H1 (cell line): ENCODE results near the gene FAM177A1. TPM values are rescaled to one million over a fixed set of nuclear protein-coding genes. Genes with fewer than 3 reads are reported as not detected.

Source experiments
- CTCF ChIA-PET: fragments of 300-600 bp; sonication (Branson Sonifier 250); formaldehyde crosslinking; loops from one replicate; lab custom pipeline; 2021; ENCODE audit not compliant: partially characterized antibody; lab: Charles Lee
- POLR2A ChIA-PET: fragments of 300-600 bp; sonication (Branson Sonifier 250); formaldehyde crosslinking; loops from one replicate; lab custom pipeline; 2021; ENCODE audit warnings: inconsistent platforms; ENCODE audit not compliant: partially characterized antibody; lab: Charles Lee
- DNase-seq, 2 experiments: peaks; one replicate each; pipeline versions ENCODE4 v3.0.0 to v3.0.0-alpha.2; 2010 to 2022; ENCODE audit warnings: low spot score in 2 of 2, low read depth in 1 of 2, mixed read lengths in 1 of 2
- FAIRE-seq: peaks from 2 replicates; lab custom pipeline; 2011; peaks lifted over from hg19 to GRCh38; lab: Jason Lieb, UNC
- H2AFZ ChIP-seq: 2 replicates; pipeline ENCODE4 v1.8.1; 2012; ENCODE audit warnings: low read length, inconsistent platforms
- H2AK5ac ChIP-seq: 2 replicates; pipeline ENCODE4 v1.6.1; 2013; ENCODE audit warnings: low read depth, low read length
- H2BK120ac ChIP-seq: replicated peaks from 2 replicates; pipeline ENCODE3; 2013; ENCODE audit warnings: low read depth, low read length, inconsistent platforms
- H2BK12ac ChIP-seq: 2 replicates; pipeline ENCODE4 v1.6.1; 2013; ENCODE audit warnings: low read depth, low read length
- H2BK15ac ChIP-seq: 2 replicates; pipeline ENCODE4 v1.6.1; 2013; ENCODE audit warnings: low read length
- H2BK20ac ChIP-seq: 2 replicates; pipeline ENCODE4 v1.6.1; 2013; ENCODE audit warnings: low read length
- H2BK5ac ChIP-seq: 2 replicates; pipeline ENCODE4 v1.6.1; 2013; ENCODE audit warnings: low read depth, low read length
- H3K14ac ChIP-seq: 2 replicates; pipeline ENCODE4 v1.6.1; 2013; ENCODE audit warnings: inconsistent platforms; ENCODE audit not compliant: insufficient read length
- H3K18ac ChIP-seq: 2 replicates; pipeline ENCODE4 v1.6.1; 2013; ENCODE audit warnings: low read length; ENCODE audit errors: extremely low read depth
- H3K23ac ChIP-seq: 2 replicates; pipeline ENCODE4 v1.6.1; 2013; ENCODE audit warnings: inconsistent platforms; ENCODE audit not compliant: insufficient read length
- H3K23me2 ChIP-seq: 2 replicates; pipeline ENCODE4 v1.6.1; 2013; ENCODE audit warnings: low read depth, low read length
- H3K27ac ChIP-seq: 2 replicates; pipeline ENCODE4 v1.6.1; 2011; ENCODE audit warnings: low read depth, low read length, inconsistent platforms
- H3K27me3 ChIP-seq, 4 experiments: replicated peaks in 1 of 4; 1 replicate in 1 of 4; 2 replicates in 3 of 4; pipeline versions ENCODE4 v1.6.1 to v1.8.1; 2011 to 2013; ENCODE audit warnings: low read length in 3 of 4, mild to moderate bottlenecking in 3 of 4, inconsistent platforms in 2 of 4, mixed read lengths in 2 of 4, moderate library complexity in 1 of 4; ENCODE audit not compliant: control insufficient read depth in 3 of 4, insufficient read depth in 3 of 4; ENCODE audit errors: extremely low read depth in 1 of 4
- H3K36me3 ChIP-seq, 4 experiments: 2 replicates each; pipeline versions ENCODE4 v1.6.1 to v1.8.1; 2011 to 2013; ENCODE audit warnings: mild to moderate bottlenecking in 4 of 4, low read length in 3 of 4, moderate library complexity in 2 of 4, control low read depth in 1 of 4, inconsistent platforms in 1 of 4; ENCODE audit not compliant: insufficient read depth in 4 of 4, control insufficient read depth in 2 of 4
- H3K4ac ChIP-seq: replicated peaks from 2 replicates; pipeline ENCODE3; 2013; ENCODE audit warnings: low read length, low read depth, mixed read lengths, inconsistent platforms; ENCODE audit not compliant: insufficient read length
- H3K4me1 ChIP-seq, 4 experiments: replicated peaks in 1 of 4; 1 replicate in 1 of 4; 2 replicates in 3 of 4; pipeline versions ENCODE4 v1.6.1 to v1.8.1; 2011 to 2013; ENCODE audit warnings: low read length in 3 of 4, inconsistent platforms in 2 of 4, mixed read lengths in 1 of 4; ENCODE audit not compliant: insufficient read depth in 4 of 4, control insufficient read depth in 3 of 4
- H3K4me2 ChIP-seq, 2 experiments: 2 replicates each; pipeline versions ENCODE4 v1.6.1 to v1.8.1; 2011 to 2013; ENCODE audit warnings: low read depth in 2 of 2, low read length in 2 of 2, control low read depth in 1 of 2, inconsistent platforms in 1 of 2, mild to moderate bottlenecking in 1 of 2; ENCODE audit not compliant: insufficient read depth in 1 of 2
- H3K4me3 ChIP-seq, 4 experiments: fragments of 200-600, 300-600 bp in 1 of 4; sonication (generic), shearing (Covaris generic), sonication (Bioruptor Twin) in 1 of 4; 2 replicates each; pipeline versions ENCODE4 v1.5.1 to v1.8.1; 2011 to 2016; ENCODE audit warnings: low read length in 4 of 4, low read depth in 3 of 4, control low read depth in 2 of 4, inconsistent platforms in 2 of 4, mild to moderate bottlenecking in 2 of 4, mixed read lengths in 1 of 4, moderate library complexity in 1 of 4; ENCODE audit not compliant: insufficient read depth in 2 of 4; ENCODE audit errors: extremely low read depth in 1 of 4
- H3K56ac ChIP-seq: replicated peaks from 2 replicates; pipeline ENCODE3; 2013; ENCODE audit warnings: low read depth, mild to moderate bottlenecking, mixed read lengths, low read length, inconsistent platforms; ENCODE audit not compliant: insufficient read length
- H3K79me1 ChIP-seq: 2 replicates; pipeline ENCODE4 v1.6.1; 2013; ENCODE audit warnings: low read depth, low read length, control low read depth
- H3K79me2 ChIP-seq, 2 experiments: 2 replicates each; pipeline versions ENCODE4 v1.6.1 to v1.8.1; 2012 to 2013; ENCODE audit warnings: low read length in 2 of 2, mild to moderate bottlenecking in 2 of 2, inconsistent platforms in 1 of 2; ENCODE audit not compliant: insufficient read depth in 2 of 2, control insufficient read depth in 1 of 2
- H3K9ac ChIP-seq, 4 experiments: replicated peaks in 1 of 4; 1 replicate in 1 of 4; 2 replicates in 3 of 4; pipeline versions ENCODE4 v1.6.1 to v1.8.1; 2011 to 2013; ENCODE audit warnings: low read depth in 3 of 4, low read length in 3 of 4, control low read depth in 2 of 4, mild to moderate bottlenecking in 2 of 4, moderate library complexity in 2 of 4, inconsistent platforms in 1 of 4; ENCODE audit errors: extremely low read depth in 1 of 4
- H3K9me3 ChIP-seq, 2 experiments: 2 replicates each; pipeline versions ENCODE4 v1.6.1 to v1.8.1; 2012 to 2013; ENCODE audit warnings: mild to moderate bottlenecking in 2 of 2, moderate library complexity in 2 of 2, control low read depth in 1 of 2, inconsistent platforms in 1 of 2, low read depth in 1 of 2, low read length in 1 of 2, mixed read lengths in 1 of 2; ENCODE audit not compliant: insufficient read depth in 2 of 2
- H4K20me1 ChIP-seq, 2 experiments: replicated peaks in 1 of 2; 2 replicates each; pipeline versions ENCODE3 to v1.8.1; 2011 to 2013; ENCODE audit warnings: inconsistent platforms in 2 of 2, low read length in 2 of 2, mild to moderate bottlenecking in 1 of 2; ENCODE audit not compliant: insufficient read depth in 2 of 2, control insufficient read depth in 1 of 2
- H4K5ac ChIP-seq: 2 replicates; pipeline ENCODE4 v1.6.1; 2013; ENCODE audit warnings: low read length, low read depth, mixed read lengths, inconsistent platforms; ENCODE audit not compliant: insufficient read length
- H4K8ac ChIP-seq: 2 replicates; pipeline ENCODE4 v1.8.0; 2013; ENCODE audit warnings: mild to moderate bottlenecking, moderate library complexity, low read length, inconsistent platforms; ENCODE audit not compliant: insufficient read depth; ENCODE audit errors: extremely low read depth
- H4K91ac ChIP-seq: replicated peaks from 2 replicates; pipeline ENCODE3; 2013; ENCODE audit warnings: low read length, mixed read lengths, inconsistent platforms; ENCODE audit not compliant: insufficient read length
- BACH1 ChIP-seq: IDR thresholded peaks from 2 replicates; pipeline ENCODE4 v1.6.1; 2012; ENCODE audit warnings: low read length, improper control_type of control experiment
- MAFK ChIP-seq: IDR thresholded peaks from 2 replicates; pipeline ENCODE4 v1.6.1; 2012; ENCODE audit warnings: low read depth, mild to moderate bottlenecking, improper control_type of control experiment, low read length
- SRF ChIP-seq: IDR thresholded peaks from 2 replicates; pipeline ENCODE4 v1.6.1; 2011; ENCODE audit warnings: mild to moderate bottlenecking, low read depth, low read length, moderate library complexity
- WGBS, 2 experiments: shearing (Covaris generic) in 1 of 2; methylation state at CpG; one replicate each; pipeline versions ENCODE4 v1.1.6 to v1.1.7; 2013 to 2015; ENCODE audit warnings: low lambda C conversion rate in 2 of 2, mixed read lengths in 2 of 2, inconsistent platforms in 1 of 2, low coverage in 1 of 2, missing lambda C conversion rate in 1 of 2; ENCODE audit not compliant: insufficient replicate concordance in 2 of 2, insufficient coverage in 1 of 2, insufficient read length in 1 of 2; ENCODE audit errors: extremely low coverage in 1 of 2, missing lambda C conversion rate in 1 of 2; 5-methylcytosine and 5-hydroxymethylcytosine counted together
- polyA plus RNA-seq, 7 experiments: library from polyadenylated mRNA; depleted of rRNA in 3 of 7; stranded (reverse) in 5 of 7; unstranded in 2 of 7; fragments of >200 nt in 5 of 7; fragments of 200-250 nt in 2 of 7; gene quantifications; 1 replicate in 5 of 7; 2 replicates in 1 of 7; 4 replicates in 1 of 7; pipeline versions ENCODE4 v1.2.1 to v1.2.3, GENCODE V29; 2011 to 2013; ENCODE audit warnings: missing spikeins in 2 of 7, mixed read lengths in 2 of 7
- total RNA-seq: library from RNA; stranded (reverse); fragmentation: NEBNext Ultra II Directional; extraction: Animal tissue kit (Norgen Biotek cat#: 25700); gene quantifications from 2 replicates; pipeline ENCODE4 v1.2.1, GENCODE V29; 2021

Gene FAM177A1
- total and polyA plus RNA-seq, 2 of the 8 experiments (the other 6 are each of a cell fraction or from before 2014, with no cell fraction given): 11.3 to 34.0 TPM

GRCh38 chr14:35050652-35051051 lies 4.6 kb downstream of the FAM177A1 start:
- no peak overlapping the region for H2BK120ac ChIP-seq
- no peak overlapping the region for H3K4me3 ChIP-seq
- no peaks in the 10 kb centered on the region for H3K79me1 ChIP-seq
- no peak overlapping the region for H4K91ac ChIP-seq
- no peak overlapping the region for H3K4me2 ChIP-seq
- peaks cover 0 to 5% (median 0%) of the 10 kb centered on the region in 4 experiments; a peak in 3 of 8 replicates for H3K36me3 ChIP-seq
- H2BK15ac ChIP-seq: no peak overlapping the region
- no peak overlapping the region for H3K14ac ChIP-seq
- peaks cover 0 to 6% of the 10 kb centered on the region in 2 experiments; a peak in 2 of 4 replicates for H3K79me2 ChIP-seq
- DNase-seq (no peak), FAIRE-seq (no peak)
- H3K4me1 ChIP-seq: no peaks in the 10 kb centered on the region; a peak in 1 of 7 replicates
- H4K20me1 ChIP-seq: no peaks in the 10 kb centered on the region
- H2BK12ac ChIP-seq: no peak overlapping the region
- no peak overlapping the region for H2BK5ac ChIP-seq
- POLR2A ChIA-PET: no interaction called here
- no peak overlapping the region for H2AK5ac ChIP-seq
- H4K5ac ChIP-seq: no peak overlapping the region
- no peak for TF ChIP-seq SRF
- peak; percentile 46 for TF ChIP-seq BACH1
- 0 out of 2 replicates have a peak, but pooled peaks have one; percentile 14 for TF ChIP-seq MAFK
- H3K27ac ChIP-seq: no peak overlapping the region
- CTCF ChIA-PET: interaction anchor here (1.1 kb wide), 1 partner anchor 377 kb away, joined by 3 read pairs; no protein-coding TSS in a partner anchor
- H3K9ac ChIP-seq: no peak overlapping the region
- no peak overlapping the region for H4K8ac ChIP-seq
- no peak overlapping the region for H3K56ac ChIP-seq
- H3K18ac ChIP-seq: no peak overlapping the region
- H3K27me3 ChIP-seq: no peaks in the 10 kb centered on the region
- H2BK20ac ChIP-seq: no peak overlapping the region
- no peak overlapping the region for H3K4ac ChIP-seq
- H3K23me2 ChIP-seq: no peaks in the 10 kb centered on the region; the same call in none of the 2 replicates
- H3K9me3 ChIP-seq: no peaks in the 10 kb centered on the region
- 88% methylated on average over 1 of the region's 1 CpG; no CpG with 5 or more reads in 1 of the 2 experiments for WGBS, 2 experiments
- H2AFZ ChIP-seq: no peak overlapping the region
- no peak overlapping the region for H3K23ac ChIP-seq
